NB4 (cell line): Measurements from ENCODE around the gene UGT1A3.

Experiments used
- CTCF ChIP-seq: IDR thresholded peaks from one replicate; pipeline ENCODE4 v1.5.1; 2012; ENCODE audit warnings: low read depth, low read length
- POLR2A ChIP-seq: IDR thresholded peaks from 2 replicates; pipeline ENCODE4 v1.6.1; 2011; ENCODE audit warnings: mild to moderate bottlenecking; ENCODE audit not compliant: insufficient read length; ENCODE audit errors: extremely low read depth

- TF ChIP-seq POLR2A (no peak), CTCF (no peak)
These were observed 87.5 kb downstream of the UGT1A3 start for GRCh38 chr2:233816334-233816733.
